C4-2B (cell line): ENCODE results near the gene XAGE1A.
"Not testable (repeated sequence)": the region's sequence is repeated elsewhere in the genome, so short reads cannot be mapped to it uniquely, and the experiment has no call there.

Source experiments
- H3K27ac ChIP-seq: fragments of 450-650 bp; 2 replicates; pipeline ENCODE4 v1.5.1; 2017
- CTCF ChIP-seq: fragments of 450-650 bp; conservative IDR thresholded peaks from 2 replicates; pipeline ENCODE4 v1.5.1; 2017; ENCODE audit warnings: mild to moderate bottlenecking
- ZFX ChIP-seq: fragments of 450-650 bp; IDR thresholded peaks from 2 replicates; pipeline ENCODE4 v1.6.1; 2017

The XAGE1A gene

GRCh38 chrX:52495545-52496418, at the start of gene XAGE1A:
XAGE1A (plus strand) TSS chrX:52495808; CDS start chrX:52497362, 1,554 bp downstream.
- not testable (repeated sequence) for H3K27ac ChIP-seq

GRCh38 chrX:52452031-52452430, 43.6 kb upstream of the XAGE1A start:
- H3K27ac ChIP-seq: not testable (repeated sequence)

- not testable (repeated sequence) for H3K27ac ChIP-seq
These were observed 24.3 kb upstream of the XAGE1A start for GRCh38 chrX:52471301-52471700.

GRCh38 chrX:52496419-52496772, 788 bp downstream of the XAGE1A start:
- not testable (repeated sequence) for H3K27ac ChIP-seq

- not testable (repeated sequence) for H3K27ac ChIP-seq
These were observed 5.8 kb downstream of the XAGE1A start for GRCh38 chrX:52501362-52501761.

GRCh38 chrX:52504551-52504950, 8.9 kb downstream of the XAGE1A start:
- TF ChIP-seq ZFX (no peak), CTCF (no peak)

GRCh38 chrX:52507331-52507730, 11.7 kb downstream of the XAGE1A start:
- H3K27ac ChIP-seq: no peak overlapping the region
- TF ChIP-seq CTCF (no peak), ZFX (no peak)

More at GRCh38 chrX:52504551-52504950, 8.9 kb downstream of the XAGE1A start:
- H3K27ac ChIP-seq: no peak overlapping the region

- TF ChIP-seq CTCF: no peak
- no peak for TF ChIP-seq ZFX
These were observed 14.3 kb downstream of the XAGE1A start for GRCh38 chrX:52509916-52510315.

GRCh38 chrX:52511126-52511525, 15.5 kb downstream of the XAGE1A start:
- H3K27ac ChIP-seq: not testable (repeated sequence)

More at GRCh38 chrX:52509916-52510315, 14.3 kb downstream of the XAGE1A start:
- H3K27ac ChIP-seq: no peak overlapping the region

- not testable (repeated sequence) for H3K27ac ChIP-seq
These were observed 20.7 kb downstream of the XAGE1A start for GRCh38 chrX:52516110-52516986.

GRCh38 chrX:52516987-52517325, 21.3 kb downstream of the XAGE1A start, which contains the start of gene XAGE1B:
XAGE1B (minus strand) TSS chrX:52517063; CDS start chrX:52515527, 1,536 bp downstream.
- not testable (repeated sequence) for H3K27ac ChIP-seq

GRCh38 chrX:52541051-52541450, 45.4 kb downstream of the XAGE1A start:
- not testable (repeated sequence) for H3K27ac ChIP-seq
